ENCODE results near the gene PARVA. TPM values are rescaled to one million over a fixed set of nuclear protein-coding genes. Genes with fewer than 3 reads are reported as not detected.

Gene PARVA
- total RNA-seq, 1 experiment from 2014 or later: 22.9 TPM

DNA sequence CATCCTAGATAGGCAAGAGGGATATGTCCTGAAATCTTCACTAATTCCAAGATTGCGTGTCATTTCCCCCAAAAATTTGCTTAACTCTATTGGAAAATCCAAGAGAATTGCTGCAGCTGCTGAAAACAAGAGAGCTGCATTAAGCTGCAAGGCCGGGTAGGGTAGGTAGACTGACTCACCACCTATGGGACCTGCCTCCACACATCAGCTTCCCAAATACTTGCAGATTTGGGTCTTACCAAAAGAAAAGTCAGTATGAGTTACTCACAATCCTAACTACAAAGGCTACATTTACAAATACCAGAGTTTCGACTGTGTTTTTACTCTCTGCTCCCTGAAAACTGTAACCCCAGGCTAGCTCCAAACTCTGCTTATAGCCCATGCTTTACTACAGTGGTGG lies 154.3 kb downstream of the PARVA start:
- no peak for DNase-seq
- Mint-ChIP-seq H3K27me3 (ENCODE audit: unreplicated experiment) (peaks cover 6% of the 10 kb centered on the region), H3K27ac (ENCODE audit: unreplicated experiment) (no peak overlapping the region), H3K9me3 (ENCODE audit: low read depth, unreplicated experiment) (no peaks in the 10 kb centered on the region), H3K36me3 (ENCODE audit: insufficient read depth, unreplicated experiment) (no peaks in the 10 kb centered on the region), H3K4me1 (ENCODE audit: low read depth, unreplicated experiment) (no peaks in the 10 kb centered on the region), H3K4me3 (ENCODE audit: low read depth, unreplicated experiment) (no peak overlapping the region)
- intact Hi-C loops (cut with micrococcal nuclease; ENCODE audit: unreplicated experiment): no loop called here
- no TSS peak for BruUV-seq (replicated peaks)
- CTCF ChIA-PET: no interaction called here
- TF ChIP-seq, protein P1, sequence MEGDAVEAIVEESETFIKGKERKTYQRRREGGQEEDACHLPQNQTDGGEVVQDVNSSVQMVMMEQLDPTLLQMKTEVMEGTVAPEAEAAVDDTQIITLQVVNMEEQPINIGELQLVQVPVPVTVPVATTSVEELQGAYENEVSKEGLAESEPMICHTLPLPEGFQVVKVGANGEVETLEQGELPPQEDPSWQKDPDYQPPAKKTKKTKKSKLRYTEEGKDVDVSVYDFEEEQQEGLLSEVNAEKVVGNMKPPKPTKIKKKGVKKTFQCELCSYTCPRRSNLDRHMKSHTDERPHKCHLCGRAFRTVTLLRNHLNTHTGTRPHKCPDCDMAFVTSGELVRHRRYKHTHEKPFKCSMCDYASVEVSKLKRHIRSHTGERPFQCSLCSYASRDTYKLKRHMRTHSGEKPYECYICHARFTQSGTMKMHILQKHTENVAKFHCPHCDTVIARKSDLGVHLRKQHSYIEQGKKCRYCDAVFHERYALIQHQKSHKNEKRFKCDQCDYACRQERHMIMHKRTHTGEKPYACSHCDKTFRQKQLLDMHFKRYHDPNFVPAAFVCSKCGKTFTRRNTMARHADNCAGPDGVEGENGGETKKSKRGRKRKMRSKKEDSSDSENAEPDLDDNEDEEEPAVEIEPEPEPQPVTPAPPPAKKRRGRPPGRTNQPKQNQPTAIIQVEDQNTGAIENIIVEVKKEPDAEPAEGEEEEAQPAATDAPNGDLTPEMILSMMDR (IDR thresholded peaks at IDR 0.05; ENCODE audit: unreplicated experiment): no peak

DNA sequence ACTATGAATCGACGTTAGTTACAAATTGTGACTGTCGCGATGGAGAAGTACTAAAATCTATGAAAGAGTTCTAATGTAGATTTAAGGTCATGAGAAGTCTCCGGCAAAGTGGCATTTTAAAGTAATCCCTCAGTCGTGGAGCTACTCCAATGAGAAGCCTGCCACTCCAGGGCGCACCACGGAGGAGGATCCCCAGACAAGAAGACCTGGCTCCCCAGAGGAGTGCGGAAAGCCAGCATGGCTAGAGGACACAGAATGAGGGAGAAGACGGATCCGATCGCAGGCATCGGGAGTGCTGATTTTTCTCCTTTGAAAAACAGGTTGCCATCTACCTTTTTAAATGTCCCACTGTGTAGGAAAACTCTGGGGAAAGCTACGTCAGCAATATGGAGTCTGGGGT lies 155.2 kb downstream of the PARVA start:
- H3K4me1 Mint-ChIP-seq (ENCODE audit: low read depth, unreplicated experiment): no peaks in the 10 kb centered on the region
- TF ChIP-seq, protein P1 (IDR thresholded peaks at IDR 0.05; ENCODE audit: unreplicated experiment): no peak
- CTCF ChIA-PET: no interaction called here
- no peak overlapping the region for H3K27ac Mint-ChIP-seq (ENCODE audit: unreplicated experiment)
- intact Hi-C loops (cut with micrococcal nuclease; ENCODE audit: unreplicated experiment): no loop called here
- H3K4me3 Mint-ChIP-seq (ENCODE audit: low read depth, unreplicated experiment): no peak overlapping the region
- no TSS peak for BruUV-seq (replicated peaks)
- peaks cover 15% of the 10 kb centered on the region for H3K27me3 Mint-ChIP-seq (ENCODE audit: unreplicated experiment)
- no peak for DNase-seq
- H3K9me3 Mint-ChIP-seq (ENCODE audit: low read depth, unreplicated experiment): no peaks in the 10 kb centered on the region
- no peaks in the 10 kb centered on the region for H3K36me3 Mint-ChIP-seq (ENCODE audit: insufficient read depth, unreplicated experiment)

DNA sequence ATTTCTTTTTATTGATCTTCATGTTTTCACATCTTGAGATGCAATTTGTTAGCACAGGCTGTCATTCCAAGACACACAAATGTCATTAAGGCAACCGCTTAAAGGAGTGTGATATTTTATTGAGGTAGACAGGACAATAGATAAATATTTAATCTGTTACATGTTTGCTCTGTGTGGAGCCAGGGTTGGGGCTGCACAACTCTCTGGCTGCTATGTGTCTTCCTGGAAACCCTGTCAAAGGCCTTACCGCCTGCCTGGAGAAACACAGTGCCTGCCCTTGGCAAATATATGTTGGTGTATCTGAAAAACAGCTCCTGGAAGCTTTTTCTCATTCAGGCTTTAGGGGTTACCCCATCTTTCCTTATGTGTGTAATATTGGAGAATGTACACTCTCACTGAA lies 157.2 kb downstream of the PARVA start:
- H3K4me3 Mint-ChIP-seq (ENCODE audit: low read depth, unreplicated experiment): no peak overlapping the region
- intact Hi-C loops (cut with micrococcal nuclease; ENCODE audit: unreplicated experiment): no loop called here
- no peaks in the 10 kb centered on the region for H3K9me3 Mint-ChIP-seq (ENCODE audit: low read depth, unreplicated experiment)
- no peak for DNase-seq
- TF ChIP-seq, protein P1 (IDR thresholded peaks at IDR 0.05; ENCODE audit: unreplicated experiment): no peak
- CTCF ChIA-PET: no interaction called here
- peaks cover 17% of the 10 kb centered on the region for H3K27me3 Mint-ChIP-seq (ENCODE audit: unreplicated experiment)
- H3K4me1 Mint-ChIP-seq (ENCODE audit: low read depth, unreplicated experiment): no peaks in the 10 kb centered on the region
- H3K36me3 Mint-ChIP-seq (ENCODE audit: insufficient read depth, unreplicated experiment): no peaks in the 10 kb centered on the region
- no TSS peak for BruUV-seq (replicated peaks)
- no peak overlapping the region for H3K27ac Mint-ChIP-seq (ENCODE audit: unreplicated experiment)

DNA sequence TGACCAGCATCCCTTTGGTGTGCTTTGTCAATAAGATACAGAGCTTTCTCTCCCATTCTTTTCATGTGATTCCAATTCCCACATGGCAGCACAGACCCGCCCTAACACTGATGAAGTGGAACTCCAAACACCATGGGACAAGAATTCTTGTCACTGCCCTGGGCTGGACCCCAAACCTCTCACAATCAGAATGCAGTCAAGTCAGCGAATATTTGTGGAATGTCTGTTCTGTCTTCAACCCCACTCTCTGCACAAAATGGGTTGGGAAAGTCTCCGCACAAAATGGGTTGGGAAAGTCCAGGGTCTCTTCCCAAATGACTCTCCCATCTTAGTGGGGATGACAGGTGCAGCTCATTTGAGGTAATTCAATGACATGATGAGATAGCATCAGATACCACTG lies 157.9 kb downstream of the PARVA start:
- CTCF ChIA-PET: no interaction called here
- Mint-ChIP-seq H3K36me3 (ENCODE audit: insufficient read depth, unreplicated experiment) (no peaks in the 10 kb centered on the region), H3K27ac (ENCODE audit: unreplicated experiment) (no peak overlapping the region), H3K4me3 (ENCODE audit: low read depth, unreplicated experiment) (no peak overlapping the region), H3K27me3 (ENCODE audit: unreplicated experiment) (peaks cover 17% of the 10 kb centered on the region), H3K9me3 (ENCODE audit: low read depth, unreplicated experiment) (no peaks in the 10 kb centered on the region), H3K4me1 (ENCODE audit: low read depth, unreplicated experiment) (no peaks in the 10 kb centered on the region)
- TF ChIP-seq, protein P1 (IDR thresholded peaks at IDR 0.05; ENCODE audit: unreplicated experiment): no peak
- no TSS peak for BruUV-seq (replicated peaks)
- intact Hi-C loops (cut with micrococcal nuclease; ENCODE audit: unreplicated experiment): no loop called here
- DNase-seq: no peak

DNA sequence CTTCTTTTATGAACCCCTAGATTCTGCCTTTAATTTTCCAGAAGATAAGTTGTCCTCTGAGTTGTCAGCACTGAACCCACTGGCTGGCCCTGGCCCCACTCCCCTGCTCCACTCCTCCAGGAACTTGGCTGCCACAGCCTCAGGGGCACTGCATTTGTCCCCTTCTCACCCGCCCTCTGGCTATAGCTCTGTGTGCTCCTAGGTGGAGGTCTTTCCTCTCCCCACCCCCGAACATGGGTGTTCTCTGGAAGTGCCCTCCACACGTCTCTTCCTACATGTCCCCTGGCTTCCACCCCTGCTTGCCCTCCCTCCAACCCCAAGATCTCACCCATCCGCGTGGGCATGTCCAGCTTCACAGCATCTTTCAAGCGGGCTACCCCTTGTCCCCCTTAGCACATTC lies 159.2 kb downstream of the PARVA start:
- Mint-ChIP-seq H3K4me1 (ENCODE audit: low read depth, unreplicated experiment) (no peaks in the 10 kb centered on the region), H3K27ac (ENCODE audit: unreplicated experiment) (no peak overlapping the region), H3K9me3 (ENCODE audit: low read depth, unreplicated experiment) (no peaks in the 10 kb centered on the region)

More for the DNA sequence above, 159.2 kb downstream of the PARVA start:
- Mint-ChIP-seq H3K36me3 (ENCODE audit: insufficient read depth, unreplicated experiment) (no peaks in the 10 kb centered on the region), H3K27me3 (ENCODE audit: unreplicated experiment) (peaks cover 17% of the 10 kb centered on the region), H3K4me3 (ENCODE audit: low read depth, unreplicated experiment) (no peak overlapping the region)
- TF ChIP-seq, protein P1 (IDR thresholded peaks at IDR 0.05; ENCODE audit: unreplicated experiment): no peak
- CTCF ChIA-PET: no interaction called here
- BruUV-seq (replicated peaks): no TSS peak
- no peak for DNase-seq
- intact Hi-C loops (cut with micrococcal nuclease; ENCODE audit: unreplicated experiment): no loop called here

Measured in Calu3 (cell line).